CD4-positive, alpha-beta T cell treated with Interleukin-6 at 100 ng/mL for 8 hours (primary cell): Measurements from ENCODE around the gene ZNF90.
"Not testable (repeated sequence)": the region's sequence is repeated elsewhere in the genome, so short reads cannot be mapped to it uniquely, and the experiment has no call there.

Experiments used
- DNase-seq: peaks from one replicate; pipeline ENCODE4 v3.0.0-alpha.2; 2020; ENCODE audit warnings: mixed read lengths, low spot score

The ZNF90 gene

DNA sequence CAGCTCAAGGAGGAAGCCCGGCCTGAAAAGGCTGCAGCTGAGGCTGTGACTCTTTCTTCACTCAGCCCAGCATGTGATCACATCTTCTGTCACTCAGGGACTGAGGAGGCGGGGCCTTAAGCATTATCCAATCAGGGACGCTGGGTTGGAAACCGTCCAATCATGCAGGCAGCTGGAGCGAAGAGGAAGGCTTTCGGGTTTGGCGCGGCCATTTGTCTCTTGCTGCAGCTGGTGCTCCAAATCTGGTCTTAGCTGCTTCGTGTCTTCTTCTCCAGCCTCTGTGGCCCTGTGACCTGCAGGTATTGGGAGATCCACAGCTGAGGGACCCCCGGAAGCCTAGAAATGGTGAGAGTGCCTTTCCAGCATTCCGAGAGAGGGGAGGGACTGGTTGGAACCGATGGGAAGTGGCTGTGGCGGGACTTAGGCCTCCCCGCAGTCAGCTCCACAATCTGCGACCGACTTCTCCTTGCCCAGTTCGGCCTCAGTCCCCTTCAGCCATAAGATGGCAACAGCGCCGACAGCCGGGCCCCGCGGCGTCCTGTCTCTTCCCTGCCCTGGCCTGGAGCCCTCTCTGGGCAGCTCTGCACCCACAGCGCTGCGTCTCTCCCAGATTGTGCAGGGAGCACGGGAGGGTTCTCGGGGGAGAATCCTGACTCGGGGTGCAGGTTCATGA is at the start of gene ZNF90:
ZNF90 (plus strand) TSS at position 210 of the 673 bp plus-strand sequence; CDS start at position 343, 133 bp downstream.
- DNase-seq = peak; percentile 90

DNA sequence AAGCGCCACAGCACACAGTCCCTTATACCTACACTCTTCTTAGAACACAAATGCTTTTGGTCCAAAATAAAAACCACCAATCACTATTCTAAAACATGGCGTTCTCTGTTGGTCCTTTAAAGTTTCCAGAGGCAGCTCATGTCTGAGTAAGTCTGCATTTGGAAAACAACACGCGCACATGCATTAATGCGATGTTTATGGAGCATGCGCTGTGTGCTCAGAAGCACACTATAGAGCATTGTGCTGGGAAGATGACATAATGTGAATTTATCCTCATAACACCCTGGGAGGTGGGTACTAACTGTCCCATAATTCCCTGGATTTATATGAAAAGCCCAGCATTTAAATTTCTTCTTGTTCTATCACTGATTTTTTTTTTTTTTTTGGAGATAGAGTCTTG is 49.2 kb upstream of the ZNF90 start:
- DNase-seq = no peak

DNA sequence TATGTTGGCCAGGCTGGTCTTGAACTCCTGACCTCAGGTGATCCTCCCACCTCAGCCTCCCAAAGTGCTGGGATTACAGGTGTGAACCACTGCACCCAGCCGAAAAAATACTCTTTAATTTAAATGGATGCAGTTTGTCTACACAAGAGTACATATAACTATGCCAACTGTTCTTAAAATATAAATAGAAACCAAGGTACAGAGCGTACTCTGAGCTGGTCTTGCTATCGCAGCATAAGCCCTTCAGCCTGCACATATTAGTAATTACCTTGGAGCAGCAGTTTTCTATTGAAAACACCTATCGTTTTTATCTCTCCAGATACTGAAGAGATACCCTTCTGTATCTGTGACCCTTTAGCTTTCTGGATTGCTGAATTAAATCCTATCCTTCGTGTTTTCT is 41.9 kb upstream of the ZNF90 start:
- DNase-seq = no peak

DNA sequence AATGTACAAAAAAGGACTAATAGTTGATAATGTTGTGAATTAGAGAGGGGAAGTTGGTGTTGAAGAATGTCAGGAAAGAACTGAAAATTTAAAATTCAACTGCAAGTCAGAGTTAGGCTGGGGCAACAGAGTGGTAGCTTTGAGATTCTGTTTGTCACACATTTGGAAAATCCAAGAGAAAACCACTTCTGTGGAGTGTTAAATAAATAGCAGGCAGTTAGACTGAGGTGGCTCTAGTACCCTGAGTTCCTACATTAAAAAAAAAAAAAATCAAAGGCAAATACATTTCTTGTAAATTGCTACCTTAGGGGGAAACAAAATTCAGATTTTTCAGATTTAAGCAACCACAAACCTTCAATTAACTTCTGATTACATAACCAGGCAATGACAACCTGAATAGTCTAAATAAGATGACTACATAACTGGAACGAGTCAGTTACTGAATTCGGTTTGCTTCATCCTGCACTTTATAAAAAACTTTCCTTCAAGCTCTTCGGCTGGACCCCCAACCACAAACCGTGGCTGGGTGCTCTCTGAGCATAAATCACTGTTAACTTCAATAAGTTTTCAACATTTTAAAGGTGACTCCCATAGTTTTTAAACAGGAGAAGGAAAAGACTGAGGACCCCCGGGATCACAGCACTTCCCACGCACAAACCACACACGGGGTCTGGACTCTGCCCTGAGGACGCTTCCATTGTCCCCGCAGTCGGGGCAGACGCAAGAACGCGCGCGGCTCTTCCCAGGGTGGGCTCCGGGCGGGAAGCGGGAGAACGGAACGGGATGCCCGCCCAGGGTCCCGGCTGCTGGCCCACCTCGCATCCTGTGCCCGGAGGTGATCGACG is 39.2 kb upstream of the ZNF90 start:
- no peak for DNase-seq

DNA sequence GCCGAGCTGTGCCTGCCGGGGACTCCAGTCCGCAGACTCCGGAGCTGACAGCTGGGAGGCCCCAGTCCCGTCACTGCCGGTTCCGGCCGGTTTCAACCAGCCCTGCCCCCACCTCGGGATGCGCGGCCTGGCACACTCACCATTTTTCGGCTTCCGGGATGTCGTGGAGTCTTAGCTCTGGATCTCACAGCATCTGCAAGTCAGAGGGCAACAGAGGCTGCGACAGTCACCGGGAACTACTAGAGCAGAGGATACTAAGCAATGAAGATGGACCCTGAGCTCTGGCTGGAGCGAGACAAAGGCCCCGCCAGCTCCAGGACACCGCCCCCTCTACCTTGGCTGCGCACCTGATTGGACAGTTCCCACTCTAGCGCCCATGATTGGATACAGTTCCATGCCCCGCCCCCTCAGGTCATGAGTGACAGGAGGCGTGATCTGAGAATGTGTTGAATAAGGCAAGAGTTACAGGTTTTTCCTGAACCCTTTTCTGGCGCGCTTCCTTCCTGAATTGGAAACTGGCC is 38.5 kb upstream of the ZNF90 start, which contains the start of gene ZNF682:
ZNF682 (minus strand) TSS at position 303 of the 521 bp plus-strand sequence; CDS start at position 143, 160 bp downstream.
- peak; percentile 93 for DNase-seq

DNA sequence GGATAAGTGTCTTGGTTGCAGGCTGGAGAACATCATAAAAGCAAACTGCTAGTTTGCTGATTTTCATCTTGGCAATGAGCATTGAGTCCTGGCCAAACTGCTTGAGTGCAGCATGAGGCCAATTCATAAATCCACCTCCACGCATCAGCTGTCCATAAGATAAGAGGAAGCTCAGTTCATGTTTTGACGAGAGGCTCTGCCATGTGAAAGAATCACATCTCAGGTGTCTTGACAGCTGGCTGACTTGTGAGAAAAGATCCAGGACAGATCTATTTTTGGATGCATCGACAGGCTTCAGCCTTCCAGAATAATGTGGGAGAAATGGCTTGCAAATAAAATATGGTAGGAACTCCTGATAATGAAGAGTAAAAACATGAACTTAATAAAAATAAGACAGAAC is 33.1 kb upstream of the ZNF90 start:
- no peak for DNase-seq

DNA sequence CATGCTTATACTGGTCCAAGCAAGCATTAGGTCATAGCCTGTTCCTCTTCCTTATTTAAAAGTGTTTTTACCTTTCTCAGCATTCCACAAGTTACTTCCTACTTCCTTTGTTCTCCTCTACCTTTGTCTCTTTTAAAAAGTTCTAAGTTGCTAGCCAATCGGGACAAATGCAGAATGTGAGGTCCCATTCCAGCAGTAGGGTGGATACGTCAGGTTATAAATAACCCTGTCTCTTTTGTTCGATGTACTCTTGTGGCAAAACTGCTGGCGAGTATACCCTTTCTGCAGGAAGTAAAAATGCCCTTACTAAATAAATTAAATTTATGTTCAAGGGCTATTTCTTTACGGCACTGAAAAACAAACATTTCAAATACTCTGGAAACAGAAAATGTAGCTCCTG is 32.1 kb upstream of the ZNF90 start:
- DNase-seq = not testable (repeated sequence)

DNA sequence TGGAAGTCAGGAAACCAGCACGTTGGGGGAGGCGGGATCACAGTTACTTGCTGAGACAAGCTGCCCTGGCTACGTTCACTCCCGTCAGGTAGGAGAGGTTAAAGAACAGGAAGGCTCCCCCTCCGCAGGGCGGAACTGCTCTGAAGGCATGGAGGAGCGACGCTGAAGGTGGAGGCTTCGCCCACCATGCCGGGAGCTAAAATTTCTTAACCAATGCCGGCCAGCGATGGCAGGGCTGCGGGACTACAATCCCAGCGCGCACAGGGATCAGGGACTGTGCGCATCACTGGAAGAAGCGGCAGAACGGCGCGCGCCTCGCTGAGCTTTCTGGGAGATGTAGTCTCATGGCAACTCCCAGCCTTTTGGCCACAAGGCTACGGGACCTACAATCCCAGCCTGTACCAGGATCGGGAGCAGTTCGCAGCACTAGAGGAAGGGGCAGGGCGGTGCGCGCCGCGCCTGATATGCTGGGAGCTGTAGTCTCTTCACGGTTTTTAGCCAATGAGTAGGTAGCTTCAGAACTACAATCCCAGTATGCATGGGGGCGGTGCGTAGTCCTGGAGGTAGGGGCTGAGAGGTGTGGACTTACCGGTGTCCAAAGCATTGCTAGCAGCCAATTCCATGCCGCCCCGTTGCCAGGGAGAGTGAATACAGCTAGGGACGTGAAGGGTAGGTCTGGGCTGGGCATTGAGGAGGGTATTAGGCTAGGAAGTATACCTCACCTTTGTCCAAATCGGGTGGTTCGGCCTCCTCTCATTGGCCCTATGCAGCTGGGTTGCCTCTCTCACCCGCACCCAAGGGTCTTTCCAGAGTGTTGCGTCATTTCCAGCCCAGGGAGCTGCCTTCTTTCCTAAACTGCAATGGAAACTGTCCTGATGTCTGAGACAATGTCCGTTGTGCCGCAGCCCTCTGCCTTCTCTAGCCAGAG is 25.7 kb upstream of the ZNF90 start:
- peak; percentile 68 for DNase-seq

DNA sequence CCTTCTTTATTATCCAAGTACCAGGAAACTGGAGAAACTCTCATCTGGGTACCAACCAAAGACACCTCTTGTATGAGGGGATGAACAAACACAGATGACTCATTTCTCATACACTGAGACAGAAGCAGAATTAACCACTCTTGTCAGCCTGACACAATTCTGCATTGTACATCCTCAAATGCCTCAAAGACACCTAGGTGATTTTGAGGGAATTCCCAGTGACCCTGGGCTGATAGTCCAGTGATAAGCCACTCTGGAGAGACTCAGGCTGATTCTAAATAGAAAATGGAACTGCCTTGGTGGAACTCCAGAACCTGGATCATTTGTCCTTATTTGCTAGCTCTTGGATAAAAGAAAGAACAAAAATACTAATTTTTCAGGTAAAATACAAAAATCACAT is 19.1 kb upstream of the ZNF90 start:
- not testable (repeated sequence) for DNase-seq

DNA sequence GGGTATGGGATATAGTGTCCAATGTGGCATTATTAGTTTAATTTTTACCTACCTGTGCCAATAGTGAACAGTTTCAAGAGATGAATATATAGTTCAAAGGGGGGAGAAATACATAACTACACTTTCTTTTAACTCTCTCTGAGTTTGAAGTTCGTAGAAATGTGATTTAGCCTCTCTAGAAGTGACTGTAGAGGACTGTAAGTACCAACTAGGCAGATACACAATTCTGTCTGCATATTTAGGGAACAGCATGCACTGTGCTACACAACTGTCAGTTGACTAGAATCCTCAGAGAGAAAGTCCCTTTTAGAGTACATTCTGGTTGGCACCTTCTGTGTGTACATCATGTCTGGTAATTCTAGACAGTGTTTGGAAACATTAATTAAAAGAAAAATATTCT is 17.5 kb upstream of the ZNF90 start:
- no peak for DNase-seq

DNA sequence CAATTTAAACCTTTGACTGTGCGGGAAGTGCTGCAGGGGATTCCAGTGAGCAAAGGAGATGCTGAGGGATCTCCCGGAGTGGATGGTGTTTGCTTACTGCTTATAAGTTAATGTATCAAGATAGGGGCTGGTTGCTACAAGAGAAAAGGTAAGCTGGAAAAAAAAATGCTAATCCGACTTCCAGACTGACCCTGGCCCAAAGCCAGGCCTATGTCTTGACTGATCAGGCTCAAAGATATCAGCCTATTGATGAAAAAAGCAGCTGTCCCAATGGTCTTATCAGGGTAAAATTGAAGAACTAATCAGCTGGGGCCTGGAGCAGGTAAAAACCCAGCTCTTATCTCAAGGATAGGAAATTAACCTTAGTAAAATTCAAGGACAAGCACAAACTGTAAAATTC is 10.9 kb upstream of the ZNF90 start:
- no peak for DNase-seq

DNA sequence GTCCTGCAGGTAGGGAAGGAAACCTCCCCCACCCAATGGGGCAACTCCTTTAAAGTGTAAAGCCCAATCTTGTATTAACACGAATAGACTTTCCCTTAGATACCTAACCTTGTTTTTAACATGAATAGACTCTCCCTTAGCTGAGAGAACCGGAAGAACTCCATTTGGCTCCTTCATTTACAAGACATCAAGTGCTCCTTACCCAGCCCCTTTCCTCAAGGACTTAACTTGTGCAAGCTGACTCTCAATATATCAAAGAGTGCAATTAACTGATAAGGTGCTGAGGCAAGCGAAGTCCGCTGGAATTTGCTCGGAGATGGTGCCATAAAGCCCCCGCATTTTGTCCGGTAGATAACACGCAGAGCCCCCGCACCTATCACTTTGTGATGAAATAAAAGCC is 9.9 kb upstream of the ZNF90 start:
- no peak for DNase-seq

DNA sequence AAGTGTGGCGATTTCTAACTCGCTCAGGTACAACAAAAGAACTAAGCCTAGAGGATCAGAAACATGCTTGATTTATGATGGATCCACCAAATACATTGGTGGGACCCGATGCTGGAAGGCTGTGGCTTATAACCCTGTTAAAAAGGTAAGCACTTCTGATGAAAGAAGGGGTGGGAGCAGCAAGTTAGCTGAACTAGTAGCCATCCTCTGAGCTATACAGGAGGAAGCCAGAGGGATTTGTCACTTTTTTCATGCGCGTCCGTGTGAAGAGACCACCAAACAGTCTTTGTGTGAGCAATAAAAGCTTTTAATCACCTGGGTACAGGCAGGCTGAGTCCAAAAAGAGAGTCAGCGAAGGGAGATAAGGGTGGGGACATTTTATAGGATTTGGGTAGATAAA is 9.2 kb upstream of the ZNF90 start:
- DNase-seq = not testable (repeated sequence)

DNA sequence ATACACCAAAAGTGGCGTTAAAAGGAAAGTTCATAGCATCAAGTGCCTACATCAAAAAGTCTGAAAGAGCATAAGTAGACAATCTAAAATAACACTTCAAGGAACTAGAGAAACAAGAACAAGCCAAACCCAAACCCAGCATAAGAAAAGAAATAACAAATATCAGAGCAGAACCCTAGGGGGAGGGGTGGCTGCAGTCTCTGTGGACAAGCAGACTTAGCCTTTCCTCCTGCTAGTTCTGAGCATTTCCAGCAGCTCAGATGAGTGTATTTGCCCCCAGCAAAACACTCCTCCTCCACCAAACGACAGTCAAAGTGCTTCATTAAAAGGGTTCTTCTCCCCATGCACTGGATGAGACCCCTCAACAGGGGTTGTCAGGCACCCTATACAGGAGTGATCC is 7.1 kb upstream of the ZNF90 start:
- DNase-seq = no peak

DNA sequence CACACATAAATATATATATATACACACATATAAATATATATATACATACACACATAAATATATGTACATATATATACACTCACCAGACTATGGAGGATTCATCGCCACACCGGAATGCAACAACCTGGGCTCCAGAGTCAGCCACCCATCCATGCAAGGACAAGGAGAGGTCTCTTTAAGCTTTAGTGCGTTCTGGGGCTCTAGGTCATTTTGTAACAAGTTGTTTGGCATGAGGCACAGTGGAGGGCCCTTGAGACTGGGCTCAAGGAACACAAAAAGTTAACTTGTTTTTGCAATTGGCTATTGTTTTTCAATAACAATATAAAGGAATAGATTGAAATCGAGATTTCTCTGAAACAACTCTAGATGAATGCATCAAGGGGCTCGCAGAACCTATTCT is 4.9 kb upstream of the ZNF90 start:
- no peak for DNase-seq

DNA sequence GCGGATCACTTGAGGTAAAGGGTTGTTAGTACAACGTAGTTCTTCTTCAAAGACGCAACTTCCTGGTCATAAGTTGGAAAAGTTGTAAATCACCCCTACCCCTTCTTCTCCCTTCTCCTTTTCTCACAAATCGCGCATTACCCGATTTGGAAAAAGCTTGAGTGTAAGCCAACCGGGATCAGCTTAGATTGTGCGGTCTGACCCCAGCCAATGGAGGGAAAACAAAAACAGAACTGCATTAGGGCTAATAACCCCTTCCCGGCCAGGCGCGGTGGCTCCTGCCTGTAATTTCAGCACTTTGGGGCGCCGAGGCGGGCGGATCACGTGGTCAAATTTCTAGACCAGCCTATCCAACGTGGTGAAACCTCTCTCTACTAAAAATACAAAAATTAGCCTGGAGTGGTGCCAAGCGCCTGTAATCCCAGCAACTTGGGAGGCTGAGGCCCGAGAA is 806 bp downstream of the ZNF90 start:
- no peak for DNase-seq

DNA sequence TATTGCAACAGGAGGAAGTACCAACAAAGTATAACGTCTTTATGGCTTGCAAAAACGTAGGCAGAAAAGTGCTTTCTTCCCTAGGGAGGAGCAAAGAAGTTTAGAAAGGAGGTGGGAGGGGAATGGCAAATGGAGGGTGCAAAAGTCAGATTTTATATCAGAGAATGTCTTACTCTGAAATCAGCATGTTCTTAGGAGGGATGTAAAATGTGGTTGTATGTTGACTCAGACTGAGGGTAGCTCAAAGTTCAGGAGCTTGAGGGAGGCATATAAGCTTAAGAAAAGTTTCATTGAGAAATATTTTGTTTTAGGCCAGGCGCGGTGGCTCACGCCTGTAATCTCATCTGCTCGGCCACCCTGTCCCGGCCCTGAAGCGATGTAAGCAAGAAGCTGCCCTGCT is 1.7 kb downstream of the ZNF90 start:
- no peak for DNase-seq

DNA sequence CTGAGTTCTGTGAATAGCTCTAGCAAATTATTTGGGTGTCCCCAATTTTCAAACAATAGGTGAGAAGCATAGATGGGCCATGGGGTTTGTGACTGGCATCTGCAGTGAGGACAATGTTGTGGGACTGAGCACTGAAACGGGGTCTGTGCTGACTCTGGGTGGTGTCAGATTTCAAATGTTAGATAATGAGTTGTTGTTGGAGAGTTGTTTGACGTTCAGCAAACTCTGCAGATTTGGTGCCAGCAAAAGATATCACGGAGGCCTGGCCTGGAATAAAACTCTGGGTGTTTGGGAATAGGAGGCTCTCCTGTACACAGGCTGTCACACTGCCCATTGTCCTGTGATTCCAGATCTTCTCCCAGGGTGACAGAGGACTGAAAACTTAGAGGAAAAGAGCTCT is 2.9 kb downstream of the ZNF90 start:
- no peak for DNase-seq

DNA sequence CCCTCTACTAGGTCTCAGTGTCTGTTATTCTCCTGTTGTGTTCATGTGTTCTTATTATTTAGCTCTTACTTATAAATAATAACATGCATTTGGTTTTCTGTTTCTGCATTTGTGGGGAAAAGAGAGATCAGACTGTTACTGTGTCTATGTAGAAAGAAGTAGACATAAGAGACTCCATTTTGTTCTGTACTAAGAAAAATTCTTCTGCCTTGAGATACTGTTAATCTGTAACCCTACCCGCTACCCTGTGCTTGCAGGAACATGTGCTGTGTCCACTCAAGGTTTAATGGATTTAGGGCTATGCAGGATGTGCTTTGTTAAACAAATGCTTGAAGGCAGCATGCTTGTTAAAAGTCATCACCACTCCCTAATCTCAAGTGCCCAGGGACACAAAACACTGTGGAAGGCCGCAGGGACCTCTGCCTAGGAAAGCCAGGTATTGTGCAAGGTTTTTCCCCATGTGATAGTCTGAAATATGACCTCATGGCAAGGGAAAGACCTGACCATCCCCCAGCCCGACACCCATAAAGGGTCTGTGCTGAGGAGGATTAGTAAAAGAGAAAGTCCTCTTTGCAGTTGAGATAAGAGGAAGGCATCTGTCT is 4.5 kb downstream of the ZNF90 start:
- DNase-seq = not testable (repeated sequence)

DNA sequence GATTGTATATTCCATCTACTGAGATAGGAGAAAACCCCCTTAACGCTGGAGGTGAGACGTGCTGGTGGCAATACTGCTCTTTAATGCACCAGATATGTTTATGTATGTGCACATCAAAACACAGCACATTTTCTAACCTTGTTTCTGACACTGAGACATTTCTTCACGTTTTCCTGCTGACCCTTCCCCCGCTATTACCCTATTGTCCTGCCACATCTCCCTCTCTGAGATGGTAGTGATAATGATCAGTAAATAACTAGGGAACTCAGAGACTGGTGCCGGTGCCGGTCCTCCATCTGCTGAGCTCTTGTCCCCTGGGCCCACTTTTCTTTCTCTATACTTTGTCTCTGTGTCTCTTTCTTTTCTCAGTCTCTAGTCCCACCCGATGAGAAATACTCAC is 5.1 kb downstream of the ZNF90 start:
- DNase-seq = not testable (repeated sequence)

DNA sequence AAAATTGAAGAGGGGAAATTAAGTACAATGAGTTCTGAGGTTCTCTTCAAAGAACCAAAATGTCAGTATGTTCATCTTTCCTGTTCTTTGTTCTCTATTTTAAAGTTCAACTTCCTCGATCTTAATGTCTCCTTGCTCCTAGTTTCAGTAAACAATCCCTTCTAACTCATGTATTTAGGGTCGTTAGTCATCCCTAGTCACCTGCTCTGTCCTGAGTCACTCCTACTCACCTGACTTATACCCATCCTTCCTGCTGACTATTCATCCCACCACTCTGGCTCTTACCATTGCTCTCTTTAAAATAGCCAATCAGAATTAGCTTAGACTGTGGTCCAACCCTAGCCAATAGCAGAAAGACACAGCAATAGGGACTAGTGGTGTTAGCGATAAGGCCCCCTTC is 24.3 kb downstream of the ZNF90 start:
- DNase-seq = no peak
